ENCODE data around the gene REV3L.
"Not testable (repeated sequence)": the region's sequence is repeated elsewhere in the genome, so short reads cannot be mapped to it uniquely, and the experiment has no call there.

The REV3L gene

GRCh38 chr6:111356551-111356950, 126.5 kb downstream of the REV3L start:
- DNase-seq: no peak

- DNase-seq: peak; percentile 68 to 71
Measured at GRCh38 chr6:111354758-111355555, 128.1 kb downstream of the REV3L start.

GRCh38 chr6:111353912-111354462, 129.0 kb downstream of the REV3L start:
- peak; percentile 70 to 74 for DNase-seq

- DNase-seq: no peak
Measured at GRCh38 chr6:111347589-111347988, 135.4 kb downstream of the REV3L start.

GRCh38 chr6:111342913-111343312, 140.1 kb downstream of the REV3L start:
- peak; percentile 11 to 18 for DNase-seq

GRCh38 chr6:111339294-111339693, 143.7 kb downstream of the REV3L start:
- DNase-seq: no peak

GRCh38 chr6:111338843-111339242, 144.2 kb downstream of the REV3L start:
- DNase-seq: no peak

GRCh38 chr6:111337829-111338236, 145.2 kb downstream of the REV3L start:
- DNase-seq: no peak

GRCh38 chr6:111329882-111330633, 153.0 kb downstream of the REV3L start:
- no peak for DNase-seq

- DNase-seq: no peak
Measured at GRCh38 chr6:111326563-111326962, 156.5 kb downstream of the REV3L start.

GRCh38 chr6:111322145-111322544, 160.9 kb downstream of the REV3L start:
- DNase-seq: no peak

GRCh38 chr6:111307950-111308349, 175.1 kb downstream of the REV3L start:
- not testable (repeated sequence) for DNase-seq

GRCh38 chr6:111307275-111307858, 175.7 kb downstream of the REV3L start:
- DNase-seq: no peak

- no peak for DNase-seq
Measured at GRCh38 chr6:111306104-111306888, 176.7 kb downstream of the REV3L start.

- DNase-seq: no peak
Measured at GRCh38 chr6:111301946-111302345, 181.1 kb downstream of the REV3L start.

GRCh38 chr6:111300938-111301800, 181.8 kb downstream of the REV3L start:
- not testable (repeated sequence) for DNase-seq

GRCh38 chr6:111297776-111298175, 185.2 kb downstream of the REV3L start:
- DNase-seq: no peak

GRCh38 chr6:111294374-111294967, 188.5 kb downstream of the REV3L start:
- DNase-seq: no peak

- DNase-seq: peak; percentile 24 to 60
Measured at GRCh38 chr6:111291336-111292259, 191.4 kb downstream of the REV3L start.

All from inflammatory macrophage treated with lipopolysaccharide for 1 hour (primary cell).